ENCODE data around the gene IRS4.

GRCh38 chrX:108731153-108731552, 5.2 kb downstream of the IRS4 start:
- TF ChIP-seq CTCF (IDR thresholded peaks at IDR 0.05; ENCODE audit: low read depth, low read length) (no peak), EZH2phosphoT487 (IDR thresholded peaks at IDR 0.05; ENCODE audit: low read depth) (no peak)

All from OCI-LY3 (cell line).